ENCODE results near the gene TTLL5.

TTLL5 gene

GRCh38 chr14:75833326-75834020 is 172.4 kb downstream of the TTLL5 start:
- Histone ChIP-seq H3K79me2 (ENCODE audit: control insufficient read depth, insufficient read depth, low read length) (no peaks in the 10 kb centered on the region), H3K4ac (ENCODE audit: low read depth, low read length) (no peak overlapping the region), H2BK5ac (ENCODE audit: low read length) (no peak overlapping the region), H3K4me1 (ENCODE audit: control insufficient read depth, low read depth, low read length) (no peaks in the 10 kb centered on the region), H3K36me3 (ENCODE audit: control insufficient read depth, insufficient read depth, low read length) (no peaks in the 10 kb centered on the region), H3K4me3 (ENCODE audit: low read length) (no peak overlapping the region), H3K27ac (ENCODE audit: low read depth, low read length) (no peak overlapping the region), H3K27me3 (ENCODE audit: insufficient read depth, low read length, poor library complexity) (no peaks in the 10 kb centered on the region), H2BK120ac (ENCODE audit: low read depth, low read length) (no peak overlapping the region), H3K56ac (ENCODE audit: low read length) (no peak overlapping the region), H4K5ac (ENCODE audit: low read length) (no peak overlapping the region), H3K79me1 (ENCODE audit: low read length) (no peaks in the 10 kb centered on the region), H3K18ac (ENCODE audit: low read length) (no peak overlapping the region), H3K4me2 (ENCODE audit: low read length) (no peak overlapping the region), H4K8ac (ENCODE audit: low read depth, low read length) (no peak overlapping the region), H3K9ac (ENCODE audit: low read length) (no peak overlapping the region), H2BK15ac (replicated peaks; ENCODE audit: low read depth) (no peak overlapping the region), H2AK5ac (ENCODE audit: low read length) (no peak overlapping the region), H3K23ac (ENCODE audit: low read length) (no peak overlapping the region)
- WGBS (ENCODE audit: extremely low coverage, insufficient coverage, low lambda C conversion rate) = no CpG with 5 or more reads among the region's 2 CpGs
- DNase-seq = no peak

GRCh38 chr14:75835156-75835725 is 174.2 kb downstream of the TTLL5 start:
- H3K36me3 ChIP-seq (ENCODE audit: control insufficient read depth, insufficient read depth, low read length) = no peaks in the 10 kb centered on the region
- no peak overlapping the region for H3K4ac ChIP-seq (ENCODE audit: low read depth, low read length)
- no peak overlapping the region for H3K23ac ChIP-seq (ENCODE audit: low read length)
- no peak for DNase-seq
- H3K27me3 ChIP-seq (ENCODE audit: insufficient read depth, low read length, poor library complexity) = no peaks in the 10 kb centered on the region
- H4K5ac ChIP-seq (ENCODE audit: low read length) = no peak overlapping the region
- H4K8ac ChIP-seq (ENCODE audit: low read depth, low read length) = no peak overlapping the region
- no peak overlapping the region for H3K18ac ChIP-seq (ENCODE audit: low read length)
- H3K4me1 ChIP-seq (ENCODE audit: control insufficient read depth, low read depth, low read length) = no peaks in the 10 kb centered on the region
- H3K27ac ChIP-seq (ENCODE audit: low read depth, low read length) = no peak overlapping the region
- no peak overlapping the region for H3K4me2 ChIP-seq (ENCODE audit: low read length)
- H2BK5ac ChIP-seq (ENCODE audit: low read length) = no peak overlapping the region
- H3K79me1 ChIP-seq (ENCODE audit: low read length) = no peaks in the 10 kb centered on the region
- no peak overlapping the region for H3K4me3 ChIP-seq (ENCODE audit: low read length)
- H2BK15ac ChIP-seq (replicated peaks; ENCODE audit: low read depth) = no peak overlapping the region
- H3K9ac ChIP-seq (ENCODE audit: low read length) = no peak overlapping the region
- H3K56ac ChIP-seq (ENCODE audit: low read length) = no peak overlapping the region
- no peaks in the 10 kb centered on the region for H3K79me2 ChIP-seq (ENCODE audit: control insufficient read depth, insufficient read depth, low read length)
- H2AK5ac ChIP-seq (ENCODE audit: low read length) = no peak overlapping the region
- H2BK120ac ChIP-seq (ENCODE audit: low read depth, low read length) = no peak overlapping the region

- Histone ChIP-seq H3K23ac (ENCODE audit: low read length) (no peak overlapping the region), H2BK15ac (replicated peaks; ENCODE audit: low read depth) (no peak overlapping the region), H2AK5ac (ENCODE audit: low read length) (no peak overlapping the region), H3K79me2 (ENCODE audit: control insufficient read depth, insufficient read depth, low read length) (no peaks in the 10 kb centered on the region), H3K79me1 (ENCODE audit: low read length) (no peaks in the 10 kb centered on the region), H3K4me3 (ENCODE audit: low read length) (no peak overlapping the region), H3K9ac (ENCODE audit: low read length) (no peak overlapping the region), H3K56ac (ENCODE audit: low read length) (no peak overlapping the region), H3K18ac (ENCODE audit: low read length) (no peak overlapping the region), H2BK120ac (ENCODE audit: low read depth, low read length) (no peak overlapping the region), H4K5ac (ENCODE audit: low read length) (no peak overlapping the region), H4K8ac (ENCODE audit: low read depth, low read length) (no peak overlapping the region), H3K4me1 (ENCODE audit: control insufficient read depth, low read depth, low read length) (no peaks in the 10 kb centered on the region), H3K4ac (ENCODE audit: low read depth, low read length) (no peak overlapping the region), H3K27ac (ENCODE audit: low read depth, low read length) (no peak overlapping the region), H3K27me3 (ENCODE audit: insufficient read depth, low read length, poor library complexity) (no peaks in the 10 kb centered on the region), H3K4me2 (ENCODE audit: low read length) (no peak overlapping the region), H2BK5ac (ENCODE audit: low read length) (no peak overlapping the region), H3K36me3 (ENCODE audit: control insufficient read depth, insufficient read depth, low read length) (no peaks in the 10 kb centered on the region)
- no peak for DNase-seq
- no CpG with 5 or more reads among the region's 1 CpG for WGBS (ENCODE audit: extremely low coverage, insufficient coverage, low lambda C conversion rate)
Measured at GRCh38 chr14:75835737-75836136, 174.7 kb downstream of the TTLL5 start.

- Histone ChIP-seq H3K18ac (ENCODE audit: low read length) (no peak overlapping the region), H3K9ac (ENCODE audit: low read length) (no peak overlapping the region), H3K23ac (ENCODE audit: low read length) (no peak overlapping the region), H3K4me3 (ENCODE audit: low read length) (no peak overlapping the region), H3K79me1 (ENCODE audit: low read length) (no peaks in the 10 kb centered on the region), H3K56ac (ENCODE audit: low read length) (no peak overlapping the region), H3K4me1 (ENCODE audit: control insufficient read depth, low read depth, low read length) (no peaks in the 10 kb centered on the region), H2BK15ac (replicated peaks; ENCODE audit: low read depth) (no peak overlapping the region), H4K8ac (ENCODE audit: low read depth, low read length) (no peak overlapping the region), H3K27ac (ENCODE audit: low read depth, low read length) (no peak overlapping the region), H2BK120ac (ENCODE audit: low read depth, low read length) (no peak overlapping the region), H3K4me2 (ENCODE audit: low read length) (no peak overlapping the region), H3K4ac (ENCODE audit: low read depth, low read length) (no peak overlapping the region), H2BK5ac (ENCODE audit: low read length) (no peak overlapping the region), H3K79me2 (ENCODE audit: control insufficient read depth, insufficient read depth, low read length) (no peaks in the 10 kb centered on the region), H3K27me3 (ENCODE audit: insufficient read depth, low read length, poor library complexity) (no peaks in the 10 kb centered on the region), H2AK5ac (ENCODE audit: low read length) (no peak overlapping the region), H3K36me3 (ENCODE audit: control insufficient read depth, insufficient read depth, low read length) (no peaks in the 10 kb centered on the region), H4K5ac (ENCODE audit: low read length) (no peak overlapping the region)
- no CpG with 5 or more reads among the region's 3 CpGs for WGBS (ENCODE audit: extremely low coverage, insufficient coverage, low lambda C conversion rate)
- DNase-seq = no peak
Measured at GRCh38 chr14:75837151-75837787, 176.2 kb downstream of the TTLL5 start.

- DNase-seq = no peak
- no peaks in the 10 kb centered on the region for H3K27me3 ChIP-seq (ENCODE audit: insufficient read depth, low read length, poor library complexity)
- H3K23ac ChIP-seq (ENCODE audit: low read length) = no peak overlapping the region
- no peaks in the 10 kb centered on the region for H3K79me1 ChIP-seq (ENCODE audit: low read length)
- WGBS (ENCODE audit: extremely low coverage, insufficient coverage, low lambda C conversion rate) = no CpG with 5 or more reads among the region's 5 CpGs
- no peak overlapping the region for H2BK15ac ChIP-seq (replicated peaks; ENCODE audit: low read depth)
- H3K4me2 ChIP-seq (ENCODE audit: low read length) = no peak overlapping the region
- no peak overlapping the region for H2AK5ac ChIP-seq (ENCODE audit: low read length)
- no peak overlapping the region for H2BK5ac ChIP-seq (ENCODE audit: low read length)
- H3K79me2 ChIP-seq (ENCODE audit: control insufficient read depth, insufficient read depth, low read length) = no peaks in the 10 kb centered on the region
- H3K4me1 ChIP-seq (ENCODE audit: control insufficient read depth, low read depth, low read length) = peaks cover 2% of the 10 kb centered on the region
- H3K9ac ChIP-seq (ENCODE audit: low read length) = no peak overlapping the region
- H3K18ac ChIP-seq (ENCODE audit: low read length) = no peak overlapping the region
- H3K4ac ChIP-seq (ENCODE audit: low read depth, low read length) = no peak overlapping the region
- no peaks in the 10 kb centered on the region for H3K36me3 ChIP-seq (ENCODE audit: control insufficient read depth, insufficient read depth, low read length)
- no peak overlapping the region for H2BK120ac ChIP-seq (ENCODE audit: low read depth, low read length)
- H3K4me3 ChIP-seq (ENCODE audit: low read length) = no peak overlapping the region
- no peak overlapping the region for H4K5ac ChIP-seq (ENCODE audit: low read length)
- no peak overlapping the region for H3K27ac ChIP-seq (ENCODE audit: low read depth, low read length)
- H3K56ac ChIP-seq (ENCODE audit: low read length) = no peak overlapping the region
- H4K8ac ChIP-seq (ENCODE audit: low read depth, low read length) = no peak overlapping the region
Measured at GRCh38 chr14:75840911-75841310, 179.9 kb downstream of the TTLL5 start.

Data from mesendoderm (in vitro differentiated cells).